Measurements from ENCODE around the gene MPC1.

MPC1 gene

DNA sequence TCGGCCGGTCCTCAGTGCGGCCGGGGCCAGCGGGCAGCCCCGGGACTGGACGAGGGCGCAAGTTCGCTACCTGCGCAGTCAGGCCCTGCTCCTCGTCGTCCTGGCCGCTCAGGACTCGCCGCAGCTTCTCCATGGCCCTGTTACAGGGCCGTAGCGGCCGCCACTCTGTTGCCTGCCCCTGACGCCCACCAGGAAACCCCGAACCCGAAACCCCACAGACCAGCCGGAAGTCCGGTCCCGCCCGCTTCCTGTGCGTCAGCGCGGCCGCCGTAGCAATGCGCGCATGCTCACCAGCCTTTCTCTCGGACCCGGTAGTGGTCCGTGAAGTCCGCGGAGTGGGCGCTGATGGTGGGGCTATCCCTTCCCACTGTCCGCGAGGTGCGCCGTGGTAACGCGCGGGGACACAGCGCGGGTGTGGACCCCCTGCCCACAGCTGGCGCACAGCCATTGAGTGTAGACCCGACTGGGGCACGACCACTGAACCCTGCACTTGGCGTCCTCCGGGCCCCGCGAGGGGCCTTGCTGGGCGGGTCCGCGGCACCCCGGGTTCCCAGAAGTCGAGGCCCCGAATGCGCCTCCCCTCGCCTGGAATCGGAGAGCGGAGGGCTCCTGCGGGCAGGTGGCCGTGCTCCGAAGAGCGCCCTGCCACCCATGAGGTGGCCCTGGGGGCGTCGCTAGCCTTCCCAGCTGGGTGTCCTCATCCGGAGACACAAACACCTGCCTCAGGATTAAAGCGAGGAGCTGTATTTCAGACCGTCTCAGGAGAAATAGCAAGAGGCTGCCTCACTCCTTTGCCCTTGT is 40.2 kb downstream of the MPC1 start, which contains the start of gene SFT2D1:
TSS of gene SFT2D1 (minus strand) at position 197 of the 801 bp plus-strand sequence. CDS start at position 133, 64 bp downstream.
- Histone ChIP-seq H3K27me3 (ENCODE audit: control insufficient read depth in 5 of 5, insufficient read depth in 4 of 5, low read length in 5 of 5) (no peaks in the 10 kb centered on the region), H3K36me3 (ENCODE audit: control insufficient read depth in 5 of 5, insufficient read depth in 5 of 5, low read length in 5 of 5) (peaks cover 0 to 3% (median 1%) of the 10 kb centered on the region in 5 donors), H3K27ac (ENCODE audit: low read depth, low read length) (peak within 1 kb of the TSS; percentile 90), H3K9ac (ENCODE audit: low read length in 5 of 5) (peak within 1 kb of the TSS; percentile 93 to 98 (median 94)), H3K4me1 (ENCODE audit: control insufficient read depth in 5 of 5, insufficient read depth in 5 of 5, low read length in 5 of 5) (peaks cover 6 to 57% (median 43%) of the 10 kb centered on the region in 5 donors), H3K4me3 (ENCODE audit: low read depth in 1 of 5, low read length in 5 of 5) (peak within 1 kb of the TSS; percentile 85 to 99 (median 95)), H3K9me3 (ENCODE audit: control insufficient read depth in 5 of 5, low read length in 5 of 5) (no peaks in the 10 kb centered on the region)

- Histone ChIP-seq H3K4me1 (ENCODE audit: control insufficient read depth in 5 of 5, insufficient read depth in 5 of 5, low read length in 5 of 5) (peaks cover 6 to 61% (median 44%) of the 10 kb centered on the region in 5 donors), H3K4me3 (ENCODE audit: low read depth in 1 of 5, low read length in 5 of 5) (peak overlapping the region; percentile 85 to 99 (median 95)), H3K9ac (ENCODE audit: low read length in 5 of 5) (peak overlapping the region; percentile 93 to 98 (median 94)), H3K27ac (ENCODE audit: low read depth, low read length) (peak overlapping the region; percentile 90), H3K36me3 (ENCODE audit: control insufficient read depth in 5 of 5, insufficient read depth in 5 of 5, low read length in 5 of 5) (peaks cover 0 to 9% (median 7%) of the 10 kb centered on the region in 5 donors), H3K27me3 (ENCODE audit: control insufficient read depth in 5 of 5, insufficient read depth in 4 of 5, low read length in 5 of 5) (no peaks in the 10 kb centered on the region), H3K9me3 (ENCODE audit: control insufficient read depth in 5 of 5, low read length in 5 of 5) (no peaks in the 10 kb centered on the region)
Measured at GRCh38 chr6:166341977-166342348, 40.8 kb downstream of the MPC1 start.

DNA sequence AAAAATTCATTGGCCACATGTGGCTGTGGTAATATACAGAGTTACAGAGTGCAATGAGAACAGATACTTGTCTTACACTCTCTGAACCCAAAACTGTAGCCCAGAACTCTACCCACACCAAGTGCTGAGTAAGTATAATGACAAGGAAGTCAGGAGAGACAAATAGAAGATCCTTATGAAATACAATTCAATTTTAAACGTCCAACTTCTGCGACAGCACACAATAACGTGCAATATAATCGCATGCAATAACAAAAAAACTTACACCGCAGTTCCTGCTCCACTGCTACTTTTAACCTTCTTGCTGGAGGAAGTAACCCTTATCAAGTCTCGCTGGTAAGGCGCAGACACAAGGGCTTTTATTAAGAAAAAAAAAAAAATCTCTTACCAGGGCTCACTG is 41.3 kb downstream of the MPC1 start:
- peak overlapping the region in 4 of 5 donors; percentile 93 to 98 (median 95) for H3K9ac ChIP-seq (ENCODE audit: low read length in 5 of 5)
- peaks cover 0 to 13% (median 10%) of the 10 kb centered on the region in 5 donors for H3K36me3 ChIP-seq (ENCODE audit: control insufficient read depth in 5 of 5, insufficient read depth in 5 of 5, low read length in 5 of 5)
- H3K9me3 ChIP-seq (ENCODE audit: control insufficient read depth in 5 of 5, low read length in 5 of 5): no peaks in the 10 kb centered on the region
- peak overlapping the region; percentile 90 for H3K27ac ChIP-seq (ENCODE audit: low read depth, low read length)
- no peaks in the 10 kb centered on the region for H3K27me3 ChIP-seq (ENCODE audit: control insufficient read depth in 5 of 5, insufficient read depth in 4 of 5, low read length in 5 of 5)
- H3K4me3 ChIP-seq (ENCODE audit: low read depth in 1 of 5, low read length in 5 of 5): peak overlapping the region; percentile 85 to 99 (median 95)
- H3K4me1 ChIP-seq (ENCODE audit: control insufficient read depth in 5 of 5, insufficient read depth in 5 of 5, low read length in 5 of 5): peaks cover 6 to 62% (median 47%) of the 10 kb centered on the region in 5 donors

GRCh38 chr6:166338854-166339253 is 43.9 kb downstream of the MPC1 start:
- Histone ChIP-seq H3K36me3 (ENCODE audit: control insufficient read depth in 5 of 5, insufficient read depth in 5 of 5, low read length in 5 of 5) (peaks cover 0 to 35% (median 20%) of the 10 kb centered on the region in 5 donors), H3K9ac (ENCODE audit: low read length in 5 of 5) (no peak overlapping the region), H3K27me3 (ENCODE audit: control insufficient read depth in 5 of 5, insufficient read depth in 4 of 5, low read length in 5 of 5) (no peaks in the 10 kb centered on the region), H3K4me1 (ENCODE audit: control insufficient read depth in 5 of 5, insufficient read depth in 5 of 5, low read length in 5 of 5) (peaks cover 6 to 72% (median 49%) of the 10 kb centered on the region in 5 donors), H3K27ac (ENCODE audit: low read depth, low read length) (no peak overlapping the region), H3K4me3 (ENCODE audit: low read depth in 1 of 5, low read length in 5 of 5) (no peak overlapping the region), H3K9me3 (ENCODE audit: control insufficient read depth in 5 of 5, low read length in 5 of 5) (no peaks in the 10 kb centered on the region)

DNA sequence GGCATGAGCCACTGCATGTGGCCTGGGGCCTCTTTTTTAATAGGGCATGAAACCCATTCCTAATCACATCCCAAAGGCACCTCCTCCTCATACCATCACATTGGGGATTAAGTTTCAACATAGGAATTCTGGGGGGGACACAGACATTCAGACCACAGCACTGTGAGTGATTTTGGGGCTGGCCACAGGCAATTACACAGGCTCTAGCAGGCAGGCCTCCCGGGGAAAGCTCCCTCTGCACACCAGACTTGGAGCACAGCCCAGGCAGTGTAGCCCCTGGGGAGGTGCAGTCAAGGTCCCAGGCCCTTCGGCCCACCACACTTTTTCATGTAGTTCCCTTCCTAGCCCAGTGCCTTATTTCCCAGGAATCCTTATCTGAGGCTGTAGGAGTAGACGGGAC is 45.9 kb downstream of the MPC1 start:
- Histone ChIP-seq H3K9ac (ENCODE audit: low read length in 5 of 5) (peak overlapping the region in 1 of 5 donors; percentile 9), H3K27ac (ENCODE audit: low read depth, low read length) (peak overlapping the region; percentile 0), H3K9me3 (ENCODE audit: control insufficient read depth in 5 of 5, low read length in 5 of 5) (no peaks in the 10 kb centered on the region), H3K4me1 (ENCODE audit: control insufficient read depth in 5 of 5, insufficient read depth in 5 of 5, low read length in 5 of 5) (peaks cover 9 to 82% (median 51%) of the 10 kb centered on the region in 5 donors), H3K4me3 (ENCODE audit: low read depth in 1 of 5, low read length in 5 of 5) (no peak overlapping the region), H3K27me3 (ENCODE audit: control insufficient read depth in 5 of 5, insufficient read depth in 4 of 5, low read length in 5 of 5) (no peaks in the 10 kb centered on the region), H3K36me3 (ENCODE audit: control insufficient read depth in 5 of 5, insufficient read depth in 5 of 5, low read length in 5 of 5) (peaks cover 0 to 35% (median 20%) of the 10 kb centered on the region in 5 donors)

GRCh38 chr6:166335378-166336302 is 47.1 kb downstream of the MPC1 start:
- Histone ChIP-seq H3K27ac (ENCODE audit: low read depth, low read length) (no peak overlapping the region), H3K9ac (ENCODE audit: low read length in 5 of 5) (no peak overlapping the region), H3K4me3 (ENCODE audit: low read depth in 1 of 5, low read length in 5 of 5) (no peak overlapping the region), H3K36me3 (ENCODE audit: control insufficient read depth in 5 of 5, insufficient read depth in 5 of 5, low read length in 5 of 5) (peaks cover 0 to 35% (median 20%) of the 10 kb centered on the region in 5 donors), H3K4me1 (ENCODE audit: control insufficient read depth in 5 of 5, insufficient read depth in 5 of 5, low read length in 5 of 5) (peaks cover 5 to 74% (median 44%) of the 10 kb centered on the region in 5 donors), H3K9me3 (ENCODE audit: control insufficient read depth in 5 of 5, low read length in 5 of 5) (no peaks in the 10 kb centered on the region), H3K27me3 (ENCODE audit: control insufficient read depth in 5 of 5, insufficient read depth in 4 of 5, low read length in 5 of 5) (no peaks in the 10 kb centered on the region)

- Histone ChIP-seq H3K4me1 (ENCODE audit: control insufficient read depth in 5 of 5, insufficient read depth in 5 of 5, low read length in 5 of 5) (peaks cover 6 to 71% (median 40%) of the 10 kb centered on the region in 5 donors), H3K9me3 (ENCODE audit: control insufficient read depth in 5 of 5, low read length in 5 of 5) (no peaks in the 10 kb centered on the region), H3K9ac (ENCODE audit: low read length in 5 of 5) (no peak overlapping the region), H3K36me3 (ENCODE audit: control insufficient read depth in 5 of 5, insufficient read depth in 5 of 5, low read length in 5 of 5) (peaks cover 0 to 35% (median 20%) of the 10 kb centered on the region in 5 donors), H3K4me3 (ENCODE audit: low read depth in 1 of 5, low read length in 5 of 5) (no peak overlapping the region), H3K27me3 (ENCODE audit: control insufficient read depth in 5 of 5, insufficient read depth in 4 of 5, low read length in 5 of 5) (no peaks in the 10 kb centered on the region), H3K27ac (ENCODE audit: low read depth, low read length) (no peak overlapping the region)
Measured at GRCh38 chr6:166334878-166335277, 47.9 kb downstream of the MPC1 start.

GRCh38 chr6:166333172-166333995 is 49.4 kb downstream of the MPC1 start:
- no peaks in the 10 kb centered on the region for H3K9me3 ChIP-seq (ENCODE audit: control insufficient read depth in 5 of 5, low read length in 5 of 5)
- peaks cover 0 to 43% (median 24%) of the 10 kb centered on the region in 5 donors for H3K36me3 ChIP-seq (ENCODE audit: control insufficient read depth in 5 of 5, insufficient read depth in 5 of 5, low read length in 5 of 5)
- peaks cover 6 to 56% (median 31%) of the 10 kb centered on the region in 5 donors for H3K4me1 ChIP-seq (ENCODE audit: control insufficient read depth in 5 of 5, insufficient read depth in 5 of 5, low read length in 5 of 5)
- H3K9ac ChIP-seq (ENCODE audit: low read length in 5 of 5): peak overlapping the region in 2 of 5 donors; percentile 19 to 42
- H3K4me3 ChIP-seq (ENCODE audit: low read depth in 1 of 5, low read length in 5 of 5): no peak overlapping the region
- no peak overlapping the region for H3K27ac ChIP-seq (ENCODE audit: low read depth, low read length)
- no peaks in the 10 kb centered on the region for H3K27me3 ChIP-seq (ENCODE audit: control insufficient read depth in 5 of 5, insufficient read depth in 4 of 5, low read length in 5 of 5)

Data from subcutaneous abdominal adipose tissue (tissue), 5 donors.